Measurements from ENCODE around the gene NIP7.
"Not testable (repeated sequence)": the region's sequence is repeated elsewhere in the genome, so short reads cannot be mapped to it uniquely, and the experiment has no call there.

NIP7 gene

DNA sequence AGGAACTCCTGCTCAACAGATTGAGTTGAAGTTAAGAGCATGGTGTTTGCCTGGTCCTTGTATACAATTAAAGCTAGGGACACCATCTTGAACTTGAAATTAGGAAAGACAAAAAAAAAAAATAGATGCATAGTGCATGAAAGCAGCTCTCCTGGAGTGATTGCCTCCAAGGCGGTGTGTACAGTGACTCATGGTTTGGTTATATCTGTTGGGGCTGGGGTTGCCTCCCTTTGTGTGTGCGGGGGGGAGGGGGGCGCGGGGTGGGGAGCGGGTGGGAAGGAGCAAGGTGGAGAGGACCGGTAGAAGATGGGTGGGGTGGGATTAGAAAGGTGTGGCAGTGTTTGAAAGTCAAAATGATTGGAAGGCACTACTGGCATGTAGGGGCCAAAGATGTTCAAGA, 8.7 kb downstream of the NIP7 start:
- DNase-seq: no peak

DNA sequence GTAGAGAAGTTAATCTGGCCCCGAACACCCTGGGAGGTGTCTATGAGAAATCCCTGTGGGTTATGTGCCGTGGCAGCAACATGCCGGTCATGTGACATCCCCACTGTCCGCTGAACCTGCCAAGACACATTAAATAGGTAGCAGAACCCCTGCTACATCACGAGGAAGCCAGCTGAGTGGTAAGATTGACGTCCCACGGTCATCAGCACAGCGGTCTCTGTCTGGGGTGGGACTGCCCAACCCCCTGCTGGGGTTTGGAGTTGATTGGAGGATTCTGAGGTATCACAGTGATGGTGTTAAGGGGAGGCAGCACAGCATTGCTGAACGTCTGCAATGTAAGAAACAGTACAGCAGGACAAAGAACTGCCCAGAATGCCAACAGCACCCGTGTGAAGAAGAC, 10.0 kb downstream of the NIP7 start:
- DNase-seq: no peak

DNA sequence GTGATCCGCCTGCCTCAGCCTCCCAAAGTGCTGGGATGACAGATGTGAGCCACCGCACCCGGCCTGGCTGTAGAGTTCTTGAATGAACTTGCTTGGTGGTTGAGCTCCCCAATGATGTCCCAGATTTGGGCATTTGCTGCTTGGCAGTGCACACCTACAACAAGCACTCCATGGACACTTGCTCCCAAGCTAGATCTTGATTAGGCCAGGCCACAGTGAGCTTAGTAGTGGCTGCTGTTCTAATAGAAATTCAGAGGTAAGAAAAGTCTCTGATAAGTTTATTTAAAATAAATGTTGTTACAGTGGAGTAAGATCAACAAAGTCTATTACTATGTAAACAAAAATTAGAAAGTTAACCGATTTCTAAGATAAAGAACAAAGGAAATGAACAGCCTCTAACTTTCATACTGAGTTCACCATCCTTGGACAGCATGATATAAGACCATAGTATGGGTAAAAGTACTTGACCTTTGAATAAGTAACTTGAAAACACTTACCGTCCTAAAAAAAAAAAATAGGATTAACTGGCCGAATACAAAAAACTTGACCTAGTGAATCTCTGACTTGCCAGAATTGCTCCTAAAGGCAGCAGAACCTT, 11.1 kb downstream of the NIP7 start:
- no peak for DNase-seq

DNA sequence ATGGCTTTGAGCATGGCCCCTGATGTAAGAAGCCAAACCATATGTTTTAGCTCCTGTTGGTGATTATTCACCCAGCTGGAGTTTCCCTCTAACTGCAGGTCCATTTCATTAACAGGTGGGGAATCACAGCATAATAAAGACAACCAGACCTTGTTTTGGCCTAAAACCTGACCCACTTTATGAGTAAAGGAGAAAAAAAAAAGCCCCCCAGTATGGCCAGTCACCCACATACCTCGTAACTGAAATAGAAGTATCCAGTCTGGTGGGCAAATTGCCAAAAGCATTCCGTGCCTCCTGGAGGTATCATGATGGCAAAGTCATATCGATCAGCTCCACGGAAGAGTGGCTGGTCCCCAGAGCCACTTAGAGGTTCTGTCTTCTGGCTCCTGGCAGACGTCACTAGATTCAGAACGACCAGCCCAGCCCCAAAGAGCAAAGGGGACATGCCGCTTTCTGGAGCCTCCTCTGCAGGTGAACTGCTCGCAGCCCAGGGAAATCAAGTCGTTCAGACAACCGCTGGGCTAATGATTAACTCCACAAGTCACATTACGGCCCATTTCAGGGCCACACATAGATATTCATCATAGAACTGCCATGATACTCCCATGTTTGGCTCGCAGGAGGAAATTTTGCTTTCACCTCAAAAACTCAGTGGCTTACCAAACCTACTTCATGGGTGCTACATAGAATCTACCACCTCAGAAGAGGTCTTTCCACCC, 11.9 kb downstream of the NIP7 start, which contains the start of gene TMED6:
TMED6 (minus strand) TSS at position 478 of the 719 bp plus-strand sequence; CDS start at position 445, 33 bp downstream.
- DNase-seq: no peak

DNA sequence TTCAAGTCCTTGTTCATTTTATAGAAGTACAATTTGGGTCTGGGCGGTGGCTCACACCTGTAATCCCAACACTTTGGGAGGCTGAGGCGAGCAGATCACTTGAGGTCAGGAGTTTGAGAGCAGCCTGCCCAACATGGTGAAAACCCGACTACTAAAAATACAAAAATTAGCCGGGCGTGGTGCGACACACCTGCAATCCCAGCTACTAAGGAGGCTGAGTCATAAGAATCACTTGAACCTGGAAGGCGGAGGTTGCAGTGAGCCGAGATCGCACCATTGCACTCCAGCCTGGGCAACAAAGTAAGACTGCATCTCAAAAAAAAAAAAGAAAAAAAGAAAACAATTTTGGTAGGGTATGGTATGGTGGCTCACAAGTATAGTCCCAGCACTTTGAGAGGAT, 20.5 kb downstream of the NIP7 start:
- DNase-seq: not testable (repeated sequence)

DNA sequence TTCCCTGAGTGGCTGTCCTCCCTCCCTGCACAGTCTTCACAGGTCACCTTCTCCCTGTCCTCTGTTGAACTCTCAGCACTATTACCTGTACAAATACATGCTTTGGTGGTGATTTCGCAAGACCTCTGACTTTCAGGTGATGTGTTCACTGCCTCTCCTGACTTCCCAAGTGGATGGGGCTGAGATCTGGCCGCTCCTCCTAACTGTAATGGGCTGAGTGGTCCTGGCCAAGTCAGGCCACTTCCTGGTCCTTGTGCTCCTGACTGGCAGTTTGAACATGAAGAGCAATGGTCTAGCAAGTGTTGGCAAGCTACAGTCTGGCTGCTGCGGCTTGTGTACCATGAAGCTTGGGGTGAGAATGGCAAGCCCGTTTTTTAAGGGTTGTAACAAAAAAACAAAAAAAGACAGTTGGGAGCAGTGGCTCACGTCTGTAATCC, 23.7 kb downstream of the NIP7 start:
- DNase-seq: no peak

DNA sequence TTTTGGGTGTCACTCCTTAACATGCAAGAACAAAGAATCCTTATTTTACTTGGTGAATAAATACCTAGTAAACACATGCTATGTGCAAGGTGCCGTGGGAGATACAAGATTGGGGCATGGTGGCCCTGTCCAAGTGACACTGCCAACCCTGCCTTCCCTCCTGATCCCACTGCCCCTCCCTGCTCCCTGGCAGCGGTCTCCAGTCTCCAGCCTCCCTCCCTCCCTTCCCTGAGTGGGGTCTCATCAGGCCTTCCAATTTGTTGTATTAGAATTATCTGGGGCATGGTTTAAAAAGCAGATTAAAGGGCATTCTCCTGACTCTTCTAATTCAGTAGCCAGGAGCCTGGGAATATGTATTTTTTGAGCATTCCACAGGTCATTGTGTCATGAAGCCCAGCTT, 24.5 kb downstream of the NIP7 start:
- DNase-seq: no peak

DNA sequence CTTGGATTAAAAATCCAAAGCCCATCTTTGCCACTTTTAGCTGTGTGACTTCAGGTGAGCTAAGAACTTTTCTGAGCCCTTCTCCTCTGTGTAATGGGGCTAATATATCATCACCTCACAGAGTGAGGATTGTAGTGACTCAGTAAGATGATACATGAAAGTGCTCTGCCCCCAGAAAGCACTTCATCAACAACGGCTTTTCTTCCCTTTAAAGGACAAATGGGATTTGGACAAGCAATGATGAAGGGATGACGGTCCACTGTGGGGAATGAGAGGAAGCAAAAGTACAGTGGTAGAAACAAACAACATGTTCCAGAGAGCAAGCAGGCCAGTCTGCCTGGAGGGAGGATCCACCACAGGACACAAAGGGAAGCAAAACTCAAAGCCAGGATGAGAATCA, 26.3 kb downstream of the NIP7 start:
- DNase-seq: no peak

DNA sequence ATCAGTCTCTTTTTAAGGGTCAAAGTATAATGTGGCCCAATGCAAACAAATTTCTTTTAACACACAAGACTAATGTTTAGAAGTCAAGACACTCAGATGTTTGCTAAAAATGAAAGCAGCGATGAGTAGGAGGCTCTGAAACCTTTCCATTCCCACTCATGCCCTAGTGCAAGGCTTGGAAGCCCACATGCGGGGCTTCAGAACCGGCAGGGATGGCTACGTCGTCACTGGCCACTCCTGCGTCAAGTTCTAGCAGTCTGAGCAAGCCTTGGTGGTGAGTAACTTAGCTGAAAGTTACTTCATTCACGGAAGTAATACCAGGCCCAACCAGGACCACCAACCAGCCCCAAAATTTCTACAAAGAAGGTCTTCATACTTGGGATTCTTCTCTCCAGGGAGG, 26.9 kb downstream of the NIP7 start:
- no peak for DNase-seq

DNA sequence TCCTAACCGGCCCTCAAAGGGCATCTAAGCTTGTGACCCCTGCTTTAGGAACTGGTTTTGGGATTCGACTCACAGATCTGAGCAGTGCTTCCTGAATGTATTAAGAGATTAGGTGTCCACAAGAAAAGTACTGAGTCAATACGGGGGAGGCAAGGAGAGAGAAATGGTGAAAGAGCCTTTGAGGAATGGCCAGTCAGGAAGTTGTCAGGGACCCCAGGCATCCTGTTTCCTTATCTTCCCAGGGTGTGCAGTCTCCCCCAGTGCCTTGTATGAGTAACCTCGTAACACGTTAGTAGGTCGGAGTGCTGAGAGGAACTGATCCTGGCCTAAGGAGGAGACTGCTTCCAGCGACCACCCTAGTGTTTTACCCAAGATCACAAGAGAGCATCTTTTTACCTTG, 28.4 kb downstream of the NIP7 start:
- no peak for DNase-seq

DNA sequence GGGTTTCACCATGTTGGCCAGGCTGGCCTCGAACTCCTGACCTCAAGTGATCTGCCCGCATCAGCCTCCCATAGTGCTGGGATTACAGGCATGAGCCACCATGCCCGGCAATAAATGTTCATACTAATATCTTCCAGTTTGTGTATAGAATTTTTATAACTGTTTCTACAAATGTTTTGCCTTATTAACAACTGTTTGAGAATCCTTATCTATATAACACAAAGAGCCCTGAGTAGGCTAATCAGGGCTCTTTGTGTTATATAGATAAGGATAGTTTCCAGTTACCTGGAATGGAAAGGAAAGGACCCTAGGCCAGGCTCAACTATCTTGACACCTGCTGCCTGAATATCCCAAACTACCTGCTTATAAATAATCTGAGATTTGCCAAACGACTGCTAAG, 29.3 kb downstream of the NIP7 start:
- DNase-seq: no peak

DNA sequence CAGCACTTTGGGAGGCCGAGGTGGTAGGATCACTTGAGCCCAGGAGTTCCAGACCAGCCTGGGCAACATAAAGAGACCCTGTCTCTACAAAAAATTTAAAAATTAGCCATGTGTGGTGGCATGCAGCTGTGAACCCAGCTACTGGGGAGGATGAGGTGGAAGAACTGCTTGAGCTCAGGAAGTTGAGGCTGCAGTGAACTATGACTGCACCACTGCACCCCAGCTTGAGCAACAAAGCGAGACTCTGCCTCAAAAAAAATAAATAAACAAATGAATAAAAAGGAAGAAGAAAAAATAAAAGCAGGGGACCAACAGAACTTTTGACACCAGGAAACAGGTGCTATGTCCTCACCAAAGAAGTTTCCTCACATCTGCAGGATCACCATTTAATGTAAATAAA, 32.0 kb downstream of the NIP7 start:
- DNase-seq: no peak

DNA sequence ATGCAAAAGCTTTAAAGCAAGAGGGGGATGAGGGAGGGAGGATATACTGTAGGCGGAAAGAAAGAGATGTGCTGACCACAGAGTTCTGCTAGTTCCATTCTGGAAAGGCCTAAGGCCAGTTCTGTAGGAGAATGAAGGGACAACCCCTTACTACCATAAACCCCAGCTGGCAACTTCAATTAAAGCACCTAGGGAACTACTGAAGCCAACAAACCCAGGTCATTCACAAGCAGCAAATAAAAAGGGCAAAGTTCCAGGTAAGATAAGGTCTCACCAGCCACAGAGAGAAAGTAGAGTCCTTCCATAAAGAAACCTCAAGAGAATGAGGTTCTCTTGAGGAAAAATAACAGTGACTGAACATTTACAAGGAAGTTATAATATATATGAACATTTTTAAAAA, 33.4 kb downstream of the NIP7 start:
- no peak for DNase-seq

DNA sequence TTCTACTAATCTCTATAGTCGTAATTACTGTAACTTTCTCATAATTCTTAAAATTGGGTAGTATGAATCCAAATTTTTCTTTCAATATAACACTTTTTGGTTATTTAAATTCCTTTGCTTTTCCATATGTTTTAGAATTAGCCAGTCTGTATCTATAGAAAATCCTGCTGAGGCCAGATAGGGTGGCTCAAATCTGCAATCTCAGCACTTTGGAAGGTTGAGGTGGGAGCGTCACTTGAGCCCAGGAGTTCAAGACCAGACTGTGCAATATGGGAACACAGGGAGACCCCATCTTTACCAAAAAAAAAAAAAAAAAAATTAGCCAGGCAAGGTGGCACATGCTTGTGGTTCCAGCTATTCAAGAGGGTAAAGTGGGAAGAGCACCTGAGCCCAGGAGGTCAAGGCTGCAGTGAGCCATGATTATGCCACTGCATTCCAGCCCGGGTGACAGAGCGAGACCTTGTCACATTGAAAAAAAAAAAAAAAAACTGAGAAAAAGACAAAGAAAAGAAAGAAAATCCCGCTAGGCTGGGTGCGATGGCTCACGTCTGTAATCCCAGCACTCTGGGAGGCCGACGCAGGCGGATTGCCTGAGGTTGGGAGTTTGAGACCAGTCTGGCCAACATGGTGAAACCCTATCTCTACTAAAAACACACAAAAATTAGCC, 37.0 kb downstream of the NIP7 start:
- DNase-seq: no peak

DNA sequence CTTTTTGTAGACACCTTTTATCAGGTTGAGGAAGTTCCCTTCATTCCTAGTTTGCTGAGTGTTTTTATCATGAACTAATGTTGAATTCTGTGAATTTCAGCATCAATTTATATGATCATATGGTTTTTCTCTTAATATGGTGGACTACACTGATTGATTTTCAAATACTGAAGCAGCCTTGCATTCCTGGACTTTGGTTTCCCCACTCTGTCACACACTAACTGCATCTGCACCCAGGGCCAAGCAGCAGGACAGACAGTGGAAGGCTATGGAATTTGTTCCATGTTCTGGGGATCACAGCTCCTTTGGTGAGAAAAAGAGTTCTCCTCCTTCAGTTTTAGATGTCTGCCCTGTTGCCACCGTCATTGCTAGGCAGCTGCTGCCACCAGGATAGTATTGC, 38.5 kb downstream of the NIP7 start:
- DNase-seq: no peak

DNA sequence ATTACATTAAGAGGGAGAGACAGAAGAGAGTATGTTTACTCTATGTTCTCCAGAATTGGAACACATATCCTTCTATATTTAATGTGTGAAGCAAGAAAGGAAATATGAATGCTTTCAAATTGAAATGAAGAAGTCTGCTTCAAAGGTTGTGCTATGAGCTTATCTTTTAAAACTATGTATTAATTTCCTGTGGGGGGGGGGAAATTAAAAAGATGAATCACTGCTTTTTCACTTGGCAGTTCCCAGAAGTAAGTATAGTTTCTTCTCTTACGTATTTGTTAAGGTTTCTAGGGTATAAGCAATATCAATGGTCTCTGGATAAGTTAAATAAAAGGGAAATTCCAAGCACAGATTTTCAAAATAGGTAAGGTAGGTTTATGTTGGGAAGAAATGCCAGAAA, 39.2 kb downstream of the NIP7 start:
- no peak for DNase-seq

DNA sequence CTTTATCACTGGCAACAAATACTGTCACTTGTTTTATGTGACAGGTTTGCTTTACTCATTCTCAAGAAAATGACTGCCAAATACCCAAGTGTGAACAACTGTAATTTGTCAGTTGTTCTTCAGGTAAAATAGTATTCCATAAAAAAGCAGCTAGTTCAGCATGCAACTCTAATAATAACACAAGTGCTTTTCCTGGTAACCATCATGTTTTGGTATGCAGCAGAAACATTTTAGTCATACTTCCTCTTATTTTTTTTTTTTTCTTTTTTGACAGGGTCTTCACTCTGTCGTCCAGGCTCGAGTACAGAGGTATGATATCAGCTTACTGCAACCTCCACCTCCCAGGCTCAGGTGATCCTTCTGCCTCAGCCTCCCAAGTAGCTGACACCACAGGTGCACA, 41.7 kb downstream of the NIP7 start:
- no peak for DNase-seq

DNA sequence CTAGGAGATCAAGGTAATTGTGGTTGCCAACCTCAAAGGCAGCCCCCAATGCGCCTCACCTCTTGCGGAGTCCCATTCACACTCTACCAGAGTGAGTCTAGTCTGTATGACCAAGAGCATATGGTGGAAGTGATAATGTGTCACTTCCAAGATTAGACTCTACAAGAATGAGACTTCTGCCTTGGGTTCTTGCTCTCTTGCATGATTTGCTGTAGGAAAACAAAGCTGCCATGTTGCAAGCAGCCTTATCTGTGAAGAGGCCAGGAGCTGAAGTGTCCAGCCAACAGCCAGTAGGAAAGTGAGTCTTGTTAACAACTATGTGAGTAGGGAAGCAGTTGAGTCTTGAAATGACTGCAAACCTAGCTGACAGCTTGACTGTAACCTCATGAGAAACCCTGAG, 42.8 kb downstream of the NIP7 start:
- DNase-seq: no peak

DNA sequence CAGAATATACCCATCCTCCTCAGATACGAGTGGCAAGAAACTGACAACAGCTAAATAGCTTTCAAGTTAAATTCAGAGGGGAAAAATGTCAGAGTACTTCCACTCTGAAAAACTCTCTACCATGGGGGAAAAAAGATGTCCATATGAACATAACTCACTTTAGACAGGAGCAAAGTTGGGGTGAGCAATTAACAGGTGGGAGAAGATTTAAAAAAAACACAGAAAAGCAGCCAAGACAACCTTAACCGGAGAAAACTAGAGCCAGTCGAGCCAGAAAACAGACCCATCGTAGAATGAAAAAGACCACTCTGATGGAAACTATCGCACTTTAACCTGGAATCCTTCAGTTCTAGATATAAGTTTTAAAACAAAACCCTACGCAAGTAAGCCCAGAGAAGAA, 45.4 kb downstream of the NIP7 start:
- no peak for DNase-seq

DNA sequence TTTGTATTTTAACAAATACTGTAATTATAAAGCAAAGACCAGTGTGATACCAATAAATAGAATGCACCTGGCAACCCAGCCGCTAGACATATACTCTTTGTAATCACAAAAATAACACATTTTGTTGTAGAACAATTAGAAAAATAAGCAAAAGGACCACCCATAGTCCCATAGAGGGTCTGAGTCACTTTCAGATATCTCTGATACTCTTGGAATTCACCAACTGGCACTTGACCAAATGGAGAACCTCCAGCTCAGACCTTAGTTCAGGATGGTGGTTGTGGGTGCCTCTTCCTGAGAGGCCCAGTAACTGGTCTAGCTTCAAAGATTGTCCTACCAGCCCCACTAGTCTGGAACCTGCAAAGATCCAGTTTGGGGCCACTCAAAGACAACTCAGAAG, 47.0 kb downstream of the NIP7 start:
- DNase-seq: no peak
